Measurements from ENCODE around the gene RAB10.

DNA sequence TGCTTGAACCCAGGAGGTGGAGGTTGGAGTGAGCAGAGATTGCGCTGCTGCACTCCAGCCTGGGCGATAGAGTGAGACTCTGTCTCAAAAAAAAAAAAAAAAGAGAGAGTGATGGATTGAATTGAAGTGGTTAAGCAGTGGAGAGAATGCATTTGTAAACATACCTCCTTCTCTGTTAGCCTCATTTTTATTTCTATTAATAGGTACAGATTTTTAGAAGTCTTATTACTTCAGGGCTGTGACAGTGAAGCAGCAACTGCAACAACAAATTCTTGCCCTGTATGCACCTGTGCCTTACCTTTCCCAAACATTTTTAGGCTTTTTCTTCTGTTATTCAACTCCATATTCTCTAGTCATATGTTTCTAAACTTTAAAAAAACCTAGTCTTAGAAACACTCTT lies 55.5 kb downstream of the RAB10 start:
- no peak for TF ChIP-seq RFX5 (IDR thresholded peaks at IDR 0.05; ENCODE audit: low read depth, low read length)
- no peak for TF ChIP-seq RCOR1 (IDR thresholded peaks at IDR 0.05; ENCODE audit: insufficient replicate concordance, low read length)
- TF ChIP-seq, protein P1, sequence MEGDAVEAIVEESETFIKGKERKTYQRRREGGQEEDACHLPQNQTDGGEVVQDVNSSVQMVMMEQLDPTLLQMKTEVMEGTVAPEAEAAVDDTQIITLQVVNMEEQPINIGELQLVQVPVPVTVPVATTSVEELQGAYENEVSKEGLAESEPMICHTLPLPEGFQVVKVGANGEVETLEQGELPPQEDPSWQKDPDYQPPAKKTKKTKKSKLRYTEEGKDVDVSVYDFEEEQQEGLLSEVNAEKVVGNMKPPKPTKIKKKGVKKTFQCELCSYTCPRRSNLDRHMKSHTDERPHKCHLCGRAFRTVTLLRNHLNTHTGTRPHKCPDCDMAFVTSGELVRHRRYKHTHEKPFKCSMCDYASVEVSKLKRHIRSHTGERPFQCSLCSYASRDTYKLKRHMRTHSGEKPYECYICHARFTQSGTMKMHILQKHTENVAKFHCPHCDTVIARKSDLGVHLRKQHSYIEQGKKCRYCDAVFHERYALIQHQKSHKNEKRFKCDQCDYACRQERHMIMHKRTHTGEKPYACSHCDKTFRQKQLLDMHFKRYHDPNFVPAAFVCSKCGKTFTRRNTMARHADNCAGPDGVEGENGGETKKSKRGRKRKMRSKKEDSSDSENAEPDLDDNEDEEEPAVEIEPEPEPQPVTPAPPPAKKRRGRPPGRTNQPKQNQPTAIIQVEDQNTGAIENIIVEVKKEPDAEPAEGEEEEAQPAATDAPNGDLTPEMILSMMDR (conservative IDR thresholded peaks at IDR 0.05; ENCODE audit: low read depth, low read length): no peak
- no peak for TF ChIP-seq NFE2L2 (IDR thresholded peaks at IDR 0.05; ENCODE audit: low read depth, low read length)
- no peak for TF ChIP-seq BHLHE40 (IDR thresholded peaks at IDR 0.05; ENCODE audit: low read depth, low read length)
- no peak for TF ChIP-seq FOS (IDR thresholded peaks at IDR 0.05; ENCODE audit: low read depth, low read length)
- TF ChIP-seq, protein P2, sequence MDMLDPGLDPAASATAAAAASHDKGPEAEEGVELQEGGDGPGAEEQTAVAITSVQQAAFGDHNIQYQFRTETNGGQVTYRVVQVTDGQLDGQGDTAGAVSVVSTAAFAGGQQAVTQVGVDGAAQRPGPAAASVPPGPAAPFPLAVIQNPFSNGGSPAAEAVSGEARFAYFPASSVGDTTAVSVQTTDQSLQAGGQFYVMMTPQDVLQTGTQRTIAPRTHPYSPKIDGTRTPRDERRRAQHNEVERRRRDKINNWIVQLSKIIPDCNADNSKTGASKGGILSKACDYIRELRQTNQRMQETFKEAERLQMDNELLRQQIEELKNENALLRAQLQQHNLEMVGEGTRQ (IDR thresholded peaks at IDR 0.05; ENCODE audit: low read depth, low read length): no peak
- TF ChIP-seq SMC3 (IDR thresholded peaks at IDR 0.05; ENCODE audit: low read depth, low read length): no peak
- no peak for TF ChIP-seq POLR2A (IDR thresholded peaks at IDR 0.05; ENCODE audit: low read depth, low read length)
- no peak for TF ChIP-seq MAZ (IDR thresholded peaks at IDR 0.05; ENCODE audit: borderline replicate concordance, low read depth, low read length)
- TF ChIP-seq MXI1 (IDR thresholded peaks at IDR 0.05; ENCODE audit: borderline replicate concordance, low read depth, low read length): no peak
